ENCODE data around the gene ELN.

The ELN gene

GRCh38 chr7:74116356-74116755, 88.4 kb downstream of the ELN start:
- Histone ChIP-seq H3K4me1 (ENCODE audit: insufficient read depth, low read length) (no peaks in the 10 kb centered on the region), H3K9ac (ENCODE audit: low read length) (no peak overlapping the region), H3K9me3 (ENCODE audit: low read length) (no peaks in the 10 kb centered on the region), H3K36me3 (ENCODE audit: insufficient read depth, low read length) (peaks cover 9% of the 10 kb centered on the region), H3K27me3 (ENCODE audit: control insufficient read depth in 1 of 2, insufficient read depth in 2 of 2, low read length in 2 of 2) (no peaks in the 10 kb centered on the region), H3K4me3 (ENCODE audit: low read depth in 1 of 2, low read length in 2 of 2) (no peak overlapping the region), H3K27ac (ENCODE audit: low read depth, low read length) (no peak overlapping the region)

All from muscle layer of colon (tissue), 2 donors.